NT2/D1 (cell line): ENCODE results near the gene SLC25A21.

ENCODE experiments used
- DNase-seq: peaks from one replicate; pipeline ENCODE4 v3.0.0-alpha.2; 2011; ENCODE audit warnings: low read depth, low spot score
- H3K27me3 ChIP-seq: 2 replicates; pipeline ENCODE4 v1.6.0; 2011; ENCODE audit warnings: mild to moderate bottlenecking; ENCODE audit not compliant: insufficient read length, insufficient read depth
- H3K36me3 ChIP-seq: 2 replicates; pipeline ENCODE4 v1.6.1; 2011; ENCODE audit warnings: mild to moderate bottlenecking, low read length, mixed read lengths; ENCODE audit not compliant: insufficient read depth, insufficient read length
- H3K4me1 ChIP-seq: 2 replicates; pipeline ENCODE4 v1.5.1; 2011; ENCODE audit not compliant: insufficient read depth, insufficient read length
- H3K4me3 ChIP-seq: 2 replicates; pipeline ENCODE4 v1.5.1; 2011; ENCODE audit warnings: low read depth; ENCODE audit not compliant: insufficient read length
- H3K9ac ChIP-seq: 2 replicates; pipeline ENCODE4 v1.6.0; 2011; ENCODE audit warnings: low read depth; ENCODE audit not compliant: insufficient read length
- H3K9me3 ChIP-seq: 2 replicates; pipeline ENCODE4 v1.5.1; 2011; ENCODE audit warnings: mild to moderate bottlenecking, low read length; ENCODE audit not compliant: insufficient read depth
- SUZ12 ChIP-seq: IDR thresholded peaks from 2 replicates; pipeline ENCODE4 v1.6.1; 2011; ENCODE audit not compliant: insufficient read length, insufficient read depth; ENCODE audit errors: extremely low read depth
- YY1 ChIP-seq: IDR thresholded peaks from 2 replicates; pipeline ENCODE4 v1.6.1; 2011; ENCODE audit not compliant: insufficient read length, insufficient read depth
- ZNF274 ChIP-seq: IDR thresholded peaks from 2 replicates; pipeline ENCODE4 v1.6.1; 2011; ENCODE audit warnings: mild to moderate bottlenecking, low read depth, low read length

The SLC25A21 gene

GRCh38 chr14:37018571-37019240 lies 153.7 kb downstream of the SLC25A21 start:
- Histone ChIP-seq H3K9me3 (no peaks in the 10 kb centered on the region), H3K4me1 (no peaks in the 10 kb centered on the region), H3K27me3 (no peaks in the 10 kb centered on the region), H3K9ac (no peak overlapping the region), H3K36me3 (no peaks in the 10 kb centered on the region), H3K4me3 (no peak overlapping the region)
- no peak for DNase-seq
- no peak for TF ChIP-seq YY1

GRCh38 chr14:37013078-37013477 lies 159.3 kb downstream of the SLC25A21 start:
- Histone ChIP-seq H3K4me1 (no peaks in the 10 kb centered on the region), H3K36me3 (no peaks in the 10 kb centered on the region), H3K9me3 (no peaks in the 10 kb centered on the region), H3K4me3 (no peak overlapping the region), H3K27me3 (no peaks in the 10 kb centered on the region), H3K9ac (no peak overlapping the region)
- TF ChIP-seq ZNF274 = no peak
- no peak for TF ChIP-seq SUZ12
- no peak for TF ChIP-seq YY1
- DNase-seq = no peak

DNA sequence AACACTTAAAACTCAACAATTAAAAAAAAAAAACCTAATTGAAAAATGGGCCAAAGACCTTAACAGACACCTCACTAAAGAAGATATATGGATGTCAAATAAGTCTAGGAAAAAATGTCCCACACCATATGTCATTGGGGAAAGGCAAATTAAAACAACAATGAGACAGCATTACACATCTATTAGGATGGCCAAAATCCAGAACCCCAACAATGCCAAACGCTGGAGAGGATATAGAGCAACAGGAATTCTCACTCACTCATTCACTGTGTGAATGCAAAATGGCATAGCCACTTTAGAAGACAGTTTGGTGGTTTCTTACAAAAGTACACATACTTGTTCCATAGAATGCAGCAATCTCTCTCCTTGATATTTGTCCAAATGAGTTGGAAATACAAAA lies 173.7 kb downstream of the SLC25A21 start:
- H3K36me3 ChIP-seq = no peaks in the 10 kb centered on the region
- H3K9me3 ChIP-seq = no peaks in the 10 kb centered on the region
- H3K27me3 ChIP-seq = no peaks in the 10 kb centered on the region
- TF ChIP-seq SUZ12 (no peak), YY1 (no peak), ZNF274 (no peak)
- no peak overlapping the region for H3K9ac ChIP-seq
- no peaks in the 10 kb centered on the region for H3K4me1 ChIP-seq
- no peak overlapping the region for H3K4me3 ChIP-seq
- DNase-seq = no peak

DNA sequence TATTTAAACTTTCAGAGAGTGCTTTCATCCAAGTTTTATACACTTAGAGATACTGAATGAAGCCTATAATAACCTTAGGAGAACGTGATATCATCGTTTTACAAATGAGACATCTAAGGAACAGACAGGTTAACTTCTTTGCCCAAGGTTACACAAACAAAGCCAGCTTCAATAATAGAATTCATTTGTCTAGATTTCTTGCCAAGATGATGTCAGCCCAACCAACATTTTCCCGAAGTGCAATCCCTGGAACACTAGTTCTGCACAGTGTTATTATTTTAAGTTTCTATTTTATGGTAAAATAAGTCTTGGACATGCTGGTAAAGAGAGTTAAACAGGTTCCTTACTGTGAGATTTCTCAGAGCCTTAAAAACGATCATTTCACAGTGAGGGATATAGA lies 174.6 kb downstream of the SLC25A21 start:
- no peak for DNase-seq
- H3K4me1 ChIP-seq = no peaks in the 10 kb centered on the region
- no peaks in the 10 kb centered on the region for H3K36me3 ChIP-seq
- H3K4me3 ChIP-seq = no peak overlapping the region
- H3K27me3 ChIP-seq = no peaks in the 10 kb centered on the region
- no peaks in the 10 kb centered on the region for H3K9me3 ChIP-seq
- no peak overlapping the region for H3K9ac ChIP-seq
- no peak for TF ChIP-seq SUZ12
- TF ChIP-seq YY1 = no peak
- no peak for TF ChIP-seq ZNF274

- Histone ChIP-seq H3K36me3 (no peaks in the 10 kb centered on the region), H3K4me1 (no peaks in the 10 kb centered on the region), H3K9me3 (no peaks in the 10 kb centered on the region), H3K9ac (no peak overlapping the region), H3K4me3 (no peak overlapping the region), H3K27me3 (no peaks in the 10 kb centered on the region)
- DNase-seq = no peak
- TF ChIP-seq YY1 (no peak), SUZ12 (no peak), ZNF274 (no peak)
These were observed 175.4 kb downstream of the SLC25A21 start for GRCh38 chr14:36996857-36997590.

- H3K36me3 ChIP-seq = no peaks in the 10 kb centered on the region
- H3K9ac ChIP-seq = no peak overlapping the region
- no peak for TF ChIP-seq ZNF274
- no peak for TF ChIP-seq SUZ12
- no peak for TF ChIP-seq YY1
- DNase-seq = no peak
- H3K4me1 ChIP-seq = no peaks in the 10 kb centered on the region
- H3K4me3 ChIP-seq = no peak overlapping the region
- no peaks in the 10 kb centered on the region for H3K27me3 ChIP-seq
- no peaks in the 10 kb centered on the region for H3K9me3 ChIP-seq
These were observed 176.1 kb downstream of the SLC25A21 start for GRCh38 chr14:36996133-36996856.

DNA sequence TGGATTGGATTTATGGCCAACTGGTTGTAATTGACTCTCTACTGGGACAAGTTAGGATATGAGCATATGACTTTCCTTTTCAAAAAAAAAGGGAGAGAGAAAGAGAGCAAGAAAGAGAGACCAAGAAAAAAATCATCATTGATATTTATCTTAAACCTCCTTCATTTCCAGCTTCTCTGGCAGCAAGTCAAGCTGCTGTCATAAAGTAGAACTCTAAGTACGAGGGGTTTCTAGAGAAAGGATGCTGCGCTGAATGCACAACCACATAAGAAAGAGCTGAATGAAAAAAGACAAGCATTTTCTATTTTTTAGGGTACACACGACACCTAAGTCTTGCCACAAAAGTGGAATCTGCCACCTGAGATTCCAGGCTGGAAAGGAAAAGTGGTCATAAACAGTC lies 182.6 kb downstream of the SLC25A21 start:
- H3K4me3 ChIP-seq = no peak overlapping the region
- no peaks in the 10 kb centered on the region for H3K27me3 ChIP-seq
- H3K9ac ChIP-seq = no peak overlapping the region
- no peaks in the 10 kb centered on the region for H3K4me1 ChIP-seq
- TF ChIP-seq SUZ12 (no peak), ZNF274 (no peak), YY1 (no peak)
- H3K9me3 ChIP-seq = no peaks in the 10 kb centered on the region
- no peaks in the 10 kb centered on the region for H3K36me3 ChIP-seq
- DNase-seq = no peak
